Activated naive CD8-positive, alpha-beta T cell (primary cell): Measurements from ENCODE around the gene WDR59.
"Not testable (repeated sequence)": the region's sequence is repeated elsewhere in the genome, so short reads cannot be mapped to it uniquely, and the experiment has no call there.

Source experiments
- H3K27ac Mint-ChIP-seq: one replicate; pipeline ENCODE4 v1.8.0; 2021; ENCODE audit warnings: mixed read lengths
- H3K27me3 Mint-ChIP-seq: one replicate; pipeline ENCODE4 v1.8.0; 2021; ENCODE audit warnings: mixed read lengths
- H3K36me3 Mint-ChIP-seq: one replicate; pipeline ENCODE4 v1.8.0; 2021; ENCODE audit warnings: mixed read lengths
- H3K4me1 Mint-ChIP-seq: one replicate; pipeline ENCODE4 v1.8.0; 2021; ENCODE audit warnings: low read depth, mixed read lengths
- H3K4me3 Mint-ChIP-seq: one replicate; pipeline ENCODE4 v1.8.0; 2021; ENCODE audit warnings: mild to moderate bottlenecking, mixed read lengths
- H3K9me3 Mint-ChIP-seq: one replicate; pipeline ENCODE4 v1.8.0; 2021; ENCODE audit warnings: low read depth, mixed read lengths

The WDR59 gene

GRCh38 chr16:74847202-74847601 lies 137.7 kb downstream of the WDR59 start:
- H3K36me3 Mint-ChIP-seq = no peaks in the 10 kb centered on the region
- H3K27ac Mint-ChIP-seq = no peak overlapping the region
- no peaks in the 10 kb centered on the region for H3K9me3 Mint-ChIP-seq
- peaks cover 1% of the 10 kb centered on the region for H3K4me1 Mint-ChIP-seq
- no peaks in the 10 kb centered on the region for H3K27me3 Mint-ChIP-seq
- H3K4me3 Mint-ChIP-seq = no peak overlapping the region

- H3K9me3 Mint-ChIP-seq = no peaks in the 10 kb centered on the region
- H3K36me3 Mint-ChIP-seq = no peaks in the 10 kb centered on the region
- no peak overlapping the region for H3K27ac Mint-ChIP-seq
- H3K4me3 Mint-ChIP-seq = no peak overlapping the region
- H3K4me1 Mint-ChIP-seq = peaks cover 1% of the 10 kb centered on the region
- no peaks in the 10 kb centered on the region for H3K27me3 Mint-ChIP-seq
Observed at GRCh38 chr16:74846714-74847113, 138.2 kb downstream of the WDR59 start.

- Mint-ChIP-seq H3K4me1 (peaks cover 1% of the 10 kb centered on the region), H3K27me3 (no peaks in the 10 kb centered on the region), H3K9me3 (no peaks in the 10 kb centered on the region), H3K4me3 (no peak overlapping the region), H3K27ac (no peak overlapping the region), H3K36me3 (no peaks in the 10 kb centered on the region)
Observed at GRCh38 chr16:74844041-74844980, 140.6 kb downstream of the WDR59 start.

- not testable (repeated sequence) for H3K4me3 Mint-ChIP-seq, H3K4me1 Mint-ChIP-seq, H3K27me3 Mint-ChIP-seq, H3K36me3 Mint-ChIP-seq, H3K27ac Mint-ChIP-seq, H3K9me3 Mint-ChIP-seq
Observed at GRCh38 chr16:74843381-74844035, 141.4 kb downstream of the WDR59 start.

- Mint-ChIP-seq H3K4me1 (peaks cover 1% of the 10 kb centered on the region), H3K9me3 (no peaks in the 10 kb centered on the region), H3K4me3 (no peak overlapping the region), H3K27ac (no peak overlapping the region), H3K27me3 (no peaks in the 10 kb centered on the region), H3K36me3 (no peaks in the 10 kb centered on the region)
Observed at GRCh38 chr16:74842413-74842812, 142.5 kb downstream of the WDR59 start.

- H3K27ac Mint-ChIP-seq = no peak overlapping the region
- no peaks in the 10 kb centered on the region for H3K9me3 Mint-ChIP-seq
- no peak overlapping the region for H3K4me3 Mint-ChIP-seq
- no peaks in the 10 kb centered on the region for H3K27me3 Mint-ChIP-seq
- H3K36me3 Mint-ChIP-seq = no peaks in the 10 kb centered on the region
- H3K4me1 Mint-ChIP-seq = peaks cover 1% of the 10 kb centered on the region
Observed at GRCh38 chr16:74841904-74842303, 143.0 kb downstream of the WDR59 start.

GRCh38 chr16:74841469-74841868 lies 143.5 kb downstream of the WDR59 start:
- no peaks in the 10 kb centered on the region for H3K27me3 Mint-ChIP-seq
- no peak overlapping the region for H3K4me3 Mint-ChIP-seq
- no peaks in the 10 kb centered on the region for H3K36me3 Mint-ChIP-seq
- no peaks in the 10 kb centered on the region for H3K9me3 Mint-ChIP-seq
- H3K4me1 Mint-ChIP-seq = peaks cover 1% of the 10 kb centered on the region
- no peak overlapping the region for H3K27ac Mint-ChIP-seq

GRCh38 chr16:74837056-74837455 lies 147.9 kb downstream of the WDR59 start:
- no peak overlapping the region for H3K4me3 Mint-ChIP-seq
- H3K4me1 Mint-ChIP-seq = no peaks in the 10 kb centered on the region
- H3K27ac Mint-ChIP-seq = no peak overlapping the region
- H3K27me3 Mint-ChIP-seq = peaks cover 3% of the 10 kb centered on the region
- H3K36me3 Mint-ChIP-seq = no peaks in the 10 kb centered on the region
- H3K9me3 Mint-ChIP-seq = no peaks in the 10 kb centered on the region

GRCh38 chr16:74836111-74836671 lies 148.7 kb downstream of the WDR59 start:
- no peak overlapping the region for H3K27ac Mint-ChIP-seq
- H3K4me1 Mint-ChIP-seq = no peaks in the 10 kb centered on the region
- no peaks in the 10 kb centered on the region for H3K9me3 Mint-ChIP-seq
- H3K4me3 Mint-ChIP-seq = no peak overlapping the region
- peaks cover 3% of the 10 kb centered on the region for H3K27me3 Mint-ChIP-seq
- no peaks in the 10 kb centered on the region for H3K36me3 Mint-ChIP-seq

GRCh38 chr16:74832228-74832627 lies 152.7 kb downstream of the WDR59 start:
- no peak overlapping the region for H3K4me3 Mint-ChIP-seq
- H3K9me3 Mint-ChIP-seq = peaks cover 19% of the 10 kb centered on the region
- peaks cover 4% of the 10 kb centered on the region for H3K27me3 Mint-ChIP-seq
- peaks cover 3% of the 10 kb centered on the region for H3K36me3 Mint-ChIP-seq
- H3K4me1 Mint-ChIP-seq = no peaks in the 10 kb centered on the region
- H3K27ac Mint-ChIP-seq = no peak overlapping the region

- Mint-ChIP-seq H3K4me1 (peaks cover under 1% of the 10 kb centered on the region), H3K4me3 (no peak overlapping the region), H3K27ac (no peak overlapping the region), H3K9me3 (peaks cover 19% of the 10 kb centered on the region), H3K36me3 (peaks cover 3% of the 10 kb centered on the region), H3K27me3 (peaks cover 4% of the 10 kb centered on the region)
Observed at GRCh38 chr16:74831467-74831866, 153.5 kb downstream of the WDR59 start.

GRCh38 chr16:74830648-74831047 lies 154.3 kb downstream of the WDR59 start:
- Mint-ChIP-seq H3K36me3 (peaks cover 3% of the 10 kb centered on the region), H3K9me3 (peaks cover 19% of the 10 kb centered on the region), H3K4me3 (no peak overlapping the region)

GRCh38 chr16:74829637-74830036 lies 155.3 kb downstream of the WDR59 start:
- Mint-ChIP-seq H3K27ac (no peak overlapping the region), H3K36me3 (peaks cover 3% of the 10 kb centered on the region), H3K9me3 (peaks cover 19% of the 10 kb centered on the region), H3K4me3 (no peak overlapping the region), H3K4me1 (peaks cover 1% of the 10 kb centered on the region), H3K27me3 (peaks cover 3% of the 10 kb centered on the region)

More at GRCh38 chr16:74830648-74831047, 154.3 kb downstream of the WDR59 start:
- Mint-ChIP-seq H3K4me1 (peaks cover 1% of the 10 kb centered on the region), H3K27ac (no peak overlapping the region), H3K27me3 (peaks cover 4% of the 10 kb centered on the region)

GRCh38 chr16:74825941-74826340 lies 159.0 kb downstream of the WDR59 start:
- Mint-ChIP-seq H3K36me3 (peaks cover 3% of the 10 kb centered on the region), H3K4me3 (no peak overlapping the region), H3K27ac (no peak overlapping the region), H3K27me3 (peaks cover 7% of the 10 kb centered on the region), H3K9me3 (peaks cover 19% of the 10 kb centered on the region), H3K4me1 (peaks cover 1% of the 10 kb centered on the region)

- Mint-ChIP-seq H3K36me3 (peaks cover 3% of the 10 kb centered on the region), H3K9me3 (peaks cover 19% of the 10 kb centered on the region), H3K4me3 (no peak overlapping the region), H3K27me3 (peaks cover 7% of the 10 kb centered on the region), H3K27ac (no peak overlapping the region), H3K4me1 (peaks cover 1% of the 10 kb centered on the region)
Observed at GRCh38 chr16:74825016-74825415, 159.9 kb downstream of the WDR59 start.
